HG02943 (cell line): ENCODE measurements around the gene HPGD.

Experiments
- ATAC-seq: cut with Tn5 transposase; IDR thresholded peaks from one replicate; pipeline ENCODE4 v1.9.1; 2021; ENCODE audit warnings: mild to moderate bottlenecking, low read depth, moderate library complexity; ENCODE audit not compliant: unreplicated experiment

HPGD gene

DNA sequence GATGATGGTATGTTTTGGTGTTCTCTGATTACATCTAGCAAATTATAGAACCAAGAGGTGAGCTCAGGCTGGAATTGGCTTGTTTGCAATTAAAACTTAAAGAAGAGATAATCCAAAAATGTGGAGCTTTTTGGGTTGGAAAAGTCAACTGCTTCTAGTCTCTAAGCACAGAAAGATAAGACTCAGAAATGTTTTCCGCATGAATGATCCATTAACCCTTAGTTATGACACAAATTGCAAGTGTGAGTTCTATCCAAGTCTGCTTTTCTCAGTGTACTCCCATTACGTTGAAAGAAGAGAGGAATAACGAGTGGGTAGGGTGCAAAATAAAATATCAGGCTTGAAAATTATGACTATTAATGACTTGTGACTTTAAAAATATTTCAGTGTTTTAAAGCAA is 38.5 kb downstream of the HPGD start:
- no peak for ATAC-seq

- ATAC-seq, result no peak
Observed at GRCh38 chr4:174479140-174479539, 43.1 kb downstream of the HPGD start.

DNA sequence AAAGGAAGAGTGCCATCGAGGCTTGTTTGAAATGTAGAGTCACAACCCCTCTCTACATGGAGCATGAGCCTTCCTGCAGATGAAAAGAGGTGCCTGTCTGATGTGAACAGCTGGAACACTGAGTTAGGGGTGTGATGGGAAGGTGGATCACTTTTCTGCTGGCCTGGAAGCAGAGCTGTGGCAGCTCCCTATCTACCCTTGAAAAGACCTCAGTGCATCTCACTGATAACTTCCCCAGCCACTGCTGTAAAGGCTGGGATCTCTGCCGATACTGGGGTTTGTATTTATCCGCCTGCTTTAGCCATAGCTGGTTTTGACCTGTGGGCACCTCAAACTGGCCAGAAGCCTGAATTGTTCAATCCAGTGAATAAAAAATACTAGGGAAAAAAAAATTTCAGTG is 46.8 kb downstream of the HPGD start:
- no peak for ATAC-seq

- no peak for ATAC-seq
Observed at GRCh38 chr4:174474457-174475075, 47.7 kb downstream of the HPGD start.

DNA sequence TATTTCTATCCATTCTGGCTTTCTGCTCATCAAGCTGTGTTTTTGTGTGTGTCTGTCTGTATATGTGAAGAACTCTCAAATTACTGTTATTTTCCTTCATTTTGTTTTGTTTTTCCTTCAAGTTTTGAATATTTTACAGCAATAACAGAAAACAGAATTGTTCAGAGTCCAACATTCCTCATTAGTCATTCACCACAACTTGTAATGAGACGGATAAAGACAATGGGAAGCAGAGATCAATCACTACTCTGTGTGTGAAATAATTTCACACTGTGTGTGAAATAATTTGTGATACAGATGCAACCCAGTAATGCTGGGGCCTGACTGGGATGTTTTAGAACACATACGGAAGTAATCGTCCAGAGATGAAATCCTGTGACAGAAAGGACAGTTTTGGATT is 55.2 kb downstream of the HPGD start:
- ATAC-seq, result no peak

- ATAC-seq, result no peak
Observed at GRCh38 chr4:174464949-174465348, 57.3 kb downstream of the HPGD start.

GRCh38 chr4:174461466-174462106 is 60.7 kb downstream of the HPGD start:
- ATAC-seq, result no peak

DNA sequence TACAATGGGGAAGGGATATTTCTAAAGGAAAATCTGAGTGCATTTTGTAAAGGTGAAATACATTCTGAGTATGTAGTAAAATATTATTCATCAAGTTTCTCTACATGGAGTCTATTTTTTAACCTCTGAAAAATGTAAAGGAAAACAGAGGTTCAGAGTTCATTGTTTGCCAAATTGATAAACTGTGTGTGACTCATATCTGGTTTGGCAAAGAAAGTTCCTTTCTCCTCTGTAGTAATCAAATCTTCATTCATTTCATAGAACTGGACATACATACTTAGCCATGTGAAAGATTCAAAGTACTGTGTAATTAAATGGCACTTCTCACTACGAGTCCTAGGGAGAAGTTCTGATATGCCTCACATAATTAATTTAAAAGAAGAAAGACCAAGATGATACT is 61.6 kb downstream of the HPGD start:
- no peak for ATAC-seq

DNA sequence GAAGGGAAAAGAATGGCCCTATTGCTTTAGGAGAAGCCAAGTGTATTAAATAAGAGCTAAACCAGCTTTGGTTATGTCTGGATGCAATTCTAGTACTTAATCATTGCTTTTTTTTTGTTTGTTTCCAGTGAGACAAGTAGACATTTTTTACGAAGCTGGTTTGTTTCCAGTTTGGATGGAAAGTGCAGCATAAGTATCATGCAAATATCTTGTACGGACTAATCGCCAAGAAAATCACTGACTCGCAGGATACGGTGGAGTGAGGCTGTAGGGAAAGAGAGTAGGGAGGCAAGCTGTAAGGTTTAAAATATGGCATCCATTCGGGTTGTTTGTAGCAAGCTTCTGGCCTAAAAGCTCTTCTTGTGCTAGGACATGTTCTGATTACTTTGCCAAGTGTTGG is 64.8 kb downstream of the HPGD start:
- ATAC-seq, result no peak

- no peak for ATAC-seq
Observed at GRCh38 chr4:174454815-174455473, 67.3 kb downstream of the HPGD start.

DNA sequence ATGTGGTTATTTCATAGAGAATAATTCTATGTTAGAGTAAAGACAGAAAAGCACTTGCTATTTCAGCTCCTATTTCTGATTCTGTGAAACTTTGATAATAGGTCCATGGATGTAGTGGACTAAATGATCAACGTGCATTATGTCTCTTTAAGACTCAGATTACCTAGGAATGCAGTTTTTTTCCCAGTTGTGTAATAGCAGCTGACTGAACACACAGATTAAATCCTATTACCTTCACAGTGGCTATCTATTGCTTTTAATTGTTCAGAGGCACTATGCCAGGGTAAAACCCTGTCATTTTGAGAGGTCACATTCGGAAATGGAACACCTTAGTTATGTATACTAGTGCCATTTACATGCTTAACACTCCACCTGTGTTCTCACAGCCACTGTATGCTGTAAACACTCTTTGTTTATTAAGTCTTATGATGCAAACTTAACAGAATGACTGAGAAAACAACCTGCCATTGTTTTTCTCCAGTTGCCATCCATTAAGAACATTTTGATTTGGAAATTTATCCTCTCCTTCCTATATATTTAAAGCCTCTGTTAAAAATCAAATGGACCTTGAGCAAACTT is 70.5 kb downstream of the HPGD start:
- ATAC-seq, result no peak

DNA sequence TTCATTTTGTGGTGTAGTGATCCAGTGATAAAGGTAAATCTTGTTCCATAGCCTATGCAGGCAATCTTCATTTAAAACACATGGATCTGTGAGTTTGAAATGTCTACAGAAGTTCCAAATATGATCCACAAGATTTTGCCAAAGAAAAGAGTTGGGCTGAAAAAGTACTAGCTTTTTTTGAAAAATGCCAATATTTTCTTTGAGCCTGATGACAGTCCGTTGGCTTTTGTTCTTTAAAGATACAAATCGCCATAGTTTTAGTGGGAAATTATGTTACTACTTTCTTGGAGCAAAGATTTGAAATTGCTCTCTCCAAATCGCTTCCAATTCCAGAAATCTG is 71.5 kb downstream of the HPGD start:
- no peak for ATAC-seq

GRCh38 chr4:174449944-174450785 is 72.1 kb downstream of the HPGD start:
- no peak for ATAC-seq

- ATAC-seq, result no peak
Observed at GRCh38 chr4:174449152-174449551, 73.1 kb downstream of the HPGD start.

- ATAC-seq, result no peak
Observed at GRCh38 chr4:174444390-174444789, 77.9 kb downstream of the HPGD start.
